ENCODE measurements around the gene SMNDC1.
"Not testable (repeated sequence)": the region's sequence is repeated elsewhere in the genome, so short reads cannot be mapped to it uniquely, and the experiment has no call there.

SMNDC1 gene

DNA sequence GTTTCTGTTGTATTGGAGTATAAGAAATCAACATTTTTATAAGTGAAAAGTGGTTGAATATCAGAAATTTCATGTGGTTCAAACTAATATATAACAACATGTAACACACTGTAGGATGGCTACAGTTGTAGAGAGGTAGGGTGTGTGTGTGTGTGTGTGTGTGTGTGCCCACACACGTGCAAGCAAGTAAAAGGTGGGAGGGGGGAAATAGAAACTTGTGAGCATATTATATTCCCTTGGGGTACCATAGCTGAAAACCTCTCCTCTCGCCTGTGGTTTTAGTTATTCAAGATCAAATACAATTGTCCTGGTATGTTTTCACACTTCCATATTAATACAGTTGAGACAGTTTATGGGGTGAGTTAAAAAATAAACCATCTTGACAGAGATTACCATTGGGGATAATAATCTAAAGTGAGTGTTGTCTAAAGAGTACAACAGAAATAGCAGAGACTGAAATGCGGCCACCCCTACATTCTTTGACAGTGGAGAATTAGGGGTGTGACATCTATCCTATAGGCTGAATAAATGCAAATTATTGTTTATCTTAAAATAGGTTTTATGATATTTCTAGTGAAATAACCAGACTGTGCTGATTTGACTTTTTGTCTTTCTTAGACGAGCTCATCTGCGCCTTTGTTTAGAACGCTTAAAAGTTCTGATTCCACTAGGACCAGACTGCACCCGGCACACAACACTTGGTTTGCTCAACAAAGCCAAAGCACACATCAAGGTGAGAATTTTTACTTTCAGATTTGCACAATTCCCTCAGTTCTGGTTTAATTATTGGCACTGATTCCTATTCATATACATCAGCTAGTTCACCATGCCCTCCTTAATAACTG, 25.9 kb downstream of the SMNDC1 start:
- DNase-seq, result no peak

- DNase-seq, result no peak
Observed at GRCh38 chr10:110277591-110277990, 27.1 kb downstream of the SMNDC1 start.

- DNase-seq, result no peak
Observed at GRCh38 chr10:110276603-110277002, 28.1 kb downstream of the SMNDC1 start.

GRCh38 chr10:110275128-110275729, 29.5 kb downstream of the SMNDC1 start:
- DNase-seq, result no peak

- DNase-seq, result no peak
Observed at GRCh38 chr10:110274647-110275046, 30.1 kb downstream of the SMNDC1 start.

- no peak for DNase-seq
Observed at GRCh38 chr10:110274072-110274627, 30.6 kb downstream of the SMNDC1 start.

DNA sequence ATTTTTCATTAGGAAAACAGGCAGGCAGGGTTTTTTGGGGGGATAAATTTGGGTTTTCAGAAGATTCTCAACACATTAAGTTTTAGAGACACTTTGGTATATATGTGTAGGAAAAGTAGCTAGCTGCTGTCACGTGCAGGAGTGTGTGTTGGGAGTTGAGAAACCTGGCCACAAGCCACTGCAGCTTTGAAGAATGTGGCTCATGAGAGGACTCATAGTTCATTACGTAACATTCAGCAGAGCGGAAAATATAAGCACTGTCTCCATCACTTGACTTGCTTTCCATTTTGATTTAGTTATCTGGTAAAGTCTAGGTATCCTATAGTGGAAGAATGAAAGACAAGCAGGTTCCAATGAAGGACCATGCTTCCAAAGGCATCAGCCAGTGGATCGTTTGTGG, 31.2 kb downstream of the SMNDC1 start:
- DNase-seq, result no peak

DNA sequence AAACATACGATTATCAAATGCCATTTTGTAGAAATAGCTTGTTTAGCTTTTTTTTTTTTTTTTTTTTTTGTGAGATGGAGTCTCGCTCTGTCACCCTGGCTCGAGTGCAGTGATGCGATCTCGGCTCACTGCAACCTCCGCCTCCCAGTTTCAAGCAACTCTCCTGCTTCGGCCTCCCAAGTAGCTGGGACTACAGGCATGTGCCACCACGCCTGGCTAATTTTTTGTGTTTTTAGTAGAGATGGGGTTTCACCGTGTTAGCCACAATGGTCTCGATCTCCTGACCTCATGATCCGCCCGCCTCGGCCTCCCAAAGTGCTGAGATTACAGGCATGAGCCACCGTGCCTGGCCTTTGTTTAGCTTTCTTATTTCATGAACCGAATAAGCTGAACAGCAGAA, 31.7 kb downstream of the SMNDC1 start:
- not testable (repeated sequence) for DNase-seq

DNA sequence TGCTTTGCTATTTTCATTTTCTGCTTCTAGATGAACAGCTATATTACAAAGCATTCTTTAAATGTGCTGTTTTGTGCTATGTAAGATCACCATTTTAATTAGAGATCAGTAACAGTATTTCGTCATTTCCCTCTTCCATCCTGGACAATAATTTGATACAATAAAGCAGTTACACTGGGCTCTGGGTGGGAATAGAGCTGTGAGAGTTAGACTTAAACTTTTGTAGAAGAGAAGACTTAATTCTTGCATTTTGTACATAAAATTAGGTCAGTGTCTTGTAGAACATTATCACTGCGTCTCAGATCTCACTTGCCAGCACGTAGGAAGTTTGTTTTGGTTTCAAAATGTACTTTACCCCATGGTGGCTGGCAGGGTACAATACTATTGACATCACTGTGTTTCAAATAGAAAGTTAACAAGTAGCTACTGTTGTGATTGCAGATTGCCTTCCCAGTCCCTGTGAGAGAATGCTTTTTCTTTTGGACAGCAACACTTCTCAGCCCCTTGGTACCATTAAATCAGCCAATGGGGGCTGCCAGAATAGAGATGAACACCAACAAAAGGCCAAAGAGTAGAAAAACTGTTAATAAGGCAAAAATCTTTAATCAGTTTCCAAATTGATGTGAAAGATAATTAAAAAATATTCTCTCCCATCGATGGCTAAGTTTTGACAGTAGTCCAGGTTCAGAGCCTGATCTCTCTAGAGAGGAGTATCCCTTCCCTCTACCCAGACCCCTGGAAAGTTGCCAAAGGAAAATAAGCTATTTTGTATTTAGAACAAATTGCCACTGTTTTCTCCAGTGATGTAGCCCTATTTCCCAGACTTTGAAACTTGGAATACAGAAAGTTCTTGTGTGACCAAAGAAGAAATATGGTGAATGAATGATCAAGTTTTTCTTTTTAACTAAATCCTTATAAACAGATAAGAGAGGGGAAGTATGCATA, 35.1 kb downstream of the SMNDC1 start:
- no peak for DNase-seq

DNA sequence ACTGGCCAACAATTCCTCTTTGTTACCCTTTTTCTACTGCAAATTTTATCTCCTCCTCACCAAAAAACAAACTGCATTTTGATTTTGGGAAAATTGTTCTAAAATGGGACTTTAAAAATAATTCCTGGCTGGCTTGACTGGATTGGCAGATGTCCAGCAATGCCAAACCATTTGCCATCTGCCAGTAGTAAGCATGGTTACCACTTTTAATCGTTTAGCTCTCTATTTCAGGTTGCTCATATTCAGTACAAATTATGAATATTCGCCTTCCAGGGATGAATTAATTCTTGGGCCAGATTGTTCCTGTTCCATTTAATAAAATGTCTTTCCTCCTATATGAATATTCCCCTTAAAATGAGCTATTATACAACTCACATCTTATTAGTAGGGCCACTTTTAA, 35.7 kb downstream of the SMNDC1 start:
- DNase-seq, result no peak

GRCh38 chr10:110268442-110268841, 36.3 kb downstream of the SMNDC1 start:
- DNase-seq, result no peak

DNA sequence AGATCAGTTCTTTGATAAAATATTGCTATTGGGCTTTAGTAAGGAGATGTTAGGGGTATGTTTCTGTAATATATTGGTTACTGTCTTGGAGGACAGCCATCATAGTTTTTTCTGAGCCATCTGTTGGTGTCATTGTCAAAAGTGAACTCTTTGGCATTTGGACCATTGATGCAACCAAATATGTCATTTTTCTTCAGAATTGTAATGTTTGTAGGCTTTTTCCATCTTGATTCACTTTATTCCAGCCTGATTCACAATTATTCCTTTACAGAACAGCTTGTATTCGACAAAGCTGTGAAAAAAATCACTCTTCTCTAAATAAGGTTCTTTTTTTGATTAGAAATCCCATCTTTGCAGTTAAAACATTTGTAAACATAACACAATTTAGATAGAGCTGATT, 37.4 kb downstream of the SMNDC1 start:
- no peak for DNase-seq

GRCh38 chr10:110265573-110266193, 39.0 kb downstream of the SMNDC1 start:
- DNase-seq, result no peak

DNA sequence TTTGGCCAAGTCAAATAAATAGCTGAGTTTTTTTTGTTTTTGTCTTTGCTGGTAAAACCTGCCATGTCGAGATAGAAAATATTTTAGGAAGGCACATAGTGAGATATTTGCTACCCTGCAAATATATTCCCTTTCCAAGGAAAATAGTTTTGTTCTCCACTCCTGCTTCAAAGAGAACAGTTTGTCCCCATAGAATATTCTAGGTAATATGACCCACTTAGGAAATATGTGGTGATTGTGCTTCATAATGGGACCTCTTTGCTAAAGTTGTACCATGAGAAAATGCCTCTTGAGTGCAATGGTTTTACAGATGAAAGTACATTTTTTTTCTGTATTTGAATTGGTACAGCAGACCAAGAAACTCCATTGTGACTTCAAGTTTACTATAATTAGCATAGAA, 41.6 kb downstream of the SMNDC1 start:
- DNase-seq, result no peak

- DNase-seq, result no peak
Observed at GRCh38 chr10:110260746-110261477, 43.8 kb downstream of the SMNDC1 start.

- DNase-seq, result no peak
Observed at GRCh38 chr10:110259317-110259716, 45.4 kb downstream of the SMNDC1 start.

DNA sequence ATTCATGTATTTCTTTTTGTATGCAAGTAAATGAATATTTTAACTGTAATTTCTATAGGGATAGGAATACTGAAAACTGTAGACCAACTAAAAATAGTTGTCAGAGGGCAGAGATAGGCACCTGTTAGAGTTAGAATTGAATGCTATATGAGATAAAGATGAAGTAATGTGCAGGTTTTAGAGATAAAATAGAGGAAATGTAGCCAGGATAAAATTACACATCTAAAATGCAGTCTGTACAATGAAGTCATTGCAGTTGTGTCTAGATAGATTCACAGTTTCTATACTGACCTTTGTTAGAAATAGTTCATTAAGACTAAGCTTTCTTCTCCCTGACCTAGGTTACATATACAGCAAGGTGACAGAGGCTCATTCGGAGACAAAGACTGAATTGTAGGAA, 46.2 kb downstream of the SMNDC1 start:
- DNase-seq, result no peak

- no peak for DNase-seq
Observed at GRCh38 chr10:110254467-110254866, 50.3 kb downstream of the SMNDC1 start.

GRCh38 chr10:110252151-110252550, 52.6 kb downstream of the SMNDC1 start:
- no peak for DNase-seq

GRCh38 chr10:110251392-110251791, 53.3 kb downstream of the SMNDC1 start:
- not testable (repeated sequence) for DNase-seq

DNA sequence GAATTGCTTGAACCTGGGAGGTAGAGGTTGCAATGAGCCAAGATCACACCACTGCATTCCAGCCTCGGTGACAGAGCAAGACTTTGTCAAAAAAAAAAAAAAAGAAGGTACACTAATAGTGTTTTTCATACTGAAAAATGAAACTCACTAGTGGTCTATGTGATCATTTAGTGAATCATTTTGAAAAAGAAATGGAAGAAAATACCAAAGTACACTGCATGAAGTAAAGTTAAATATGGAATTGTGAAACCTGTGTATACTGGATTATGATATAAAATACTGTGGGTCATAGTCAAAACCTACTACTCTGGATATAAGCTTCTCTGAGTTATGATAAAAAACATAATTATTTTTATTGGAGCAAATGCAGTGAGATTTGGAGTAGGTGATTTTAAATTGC, 55.2 kb downstream of the SMNDC1 start:
- not testable (repeated sequence) for DNase-seq

GRCh38 chr10:110247833-110248232, 56.9 kb downstream of the SMNDC1 start:
- DNase-seq, result not testable (repeated sequence)
